Vagina (tissue), 2 donors: Measurements from ENCODE around the gene HSPA12A.

Experiments used
- CTCF ChIP-seq, 3 experiments: fragments of 450-650 bp in 2 of 3; fragments of 200-600 bp in 1 of 3; sonication (generic) in 1 of 3; IDR thresholded peaks; one replicate each; pipeline ENCODE4 v1.5.1; 2017 to 2019; ENCODE audit warnings: antibody characterized with exemption in 3 of 3, mild to moderate bottlenecking in 2 of 3, moderate library complexity in 2 of 3
- POLR2A ChIP-seq, 2 donors: fragments of 450-650 bp; IDR thresholded peaks; one replicate each; pipeline ENCODE4 v1.6.1; 2017; ENCODE audit warnings: antibody characterized with exemption in 2 of 2, mild to moderate bottlenecking in 2 of 2, moderate library complexity in 2 of 2

GRCh38 chr10:116715341-116715740 is 27.0 kb downstream of the HSPA12A start:
- TF ChIP-seq CTCF (IDR thresholded peaks at IDR 0.05) (no peak), POLR2A (IDR thresholded peaks at IDR 0.05) (no peak)
